Endothelial cell of hepatic sinusoid (primary cell): ENCODE data around the gene KLHL36.
"Not testable (repeated sequence)": the region's sequence is repeated elsewhere in the genome, so short reads cannot be mapped to it uniquely, and the experiment has no call there.

Experiments used
- in situ Hi-C: cut with HindIII; loops from 2 replicates; pipeline ENCODE4 v1.10.0; 2017; ENCODE audit warnings: low sequenced_read_pairs

The KLHL36 gene

GRCh38 chr16:84667600-84668309 is 19.4 kb downstream of the KLHL36 start:
- in situ Hi-C loops, result no loop called here

- in situ Hi-C loops, result no loop called here
Measured at GRCh38 chr16:84670063-84670462, 21.8 kb downstream of the KLHL36 start.

GRCh38 chr16:84672276-84673202 is 24.2 kb downstream of the KLHL36 start:
- in situ Hi-C loops, result no loop called here

- in situ Hi-C loops, result no loop called here
Measured at GRCh38 chr16:84673203-84673535, 24.9 kb downstream of the KLHL36 start.

- in situ Hi-C loops, result no loop called here
Measured at GRCh38 chr16:84673561-84673960, 25.2 kb downstream of the KLHL36 start.

- in situ Hi-C loops, result no loop called here
Measured at GRCh38 chr16:84675423-84675822, 27.1 kb downstream of the KLHL36 start.

- in situ Hi-C loops, result no loop called here
Measured at GRCh38 chr16:84675884-84676283, 27.6 kb downstream of the KLHL36 start.

- in situ Hi-C loops, result no loop called here
Measured at GRCh38 chr16:84677017-84677803, 28.9 kb downstream of the KLHL36 start.

GRCh38 chr16:84677849-84678248 is 29.5 kb downstream of the KLHL36 start:
- in situ Hi-C loops, result no loop called here

- in situ Hi-C loops, result no loop called here
Measured at GRCh38 chr16:84678541-84678940, 30.2 kb downstream of the KLHL36 start.

GRCh38 chr16:84680165-84680842 is 32.0 kb downstream of the KLHL36 start:
- in situ Hi-C loops, result no loop called here

GRCh38 chr16:84680843-84681629 is 32.7 kb downstream of the KLHL36 start:
- in situ Hi-C loops, result no loop called here

GRCh38 chr16:84683691-84684591 is 35.6 kb downstream of the KLHL36 start:
- in situ Hi-C loops, result no loop called here

- in situ Hi-C loops, result no loop called here
Measured at GRCh38 chr16:84684592-84684965, 36.3 kb downstream of the KLHL36 start.

- in situ Hi-C loops, result no loop called here
Measured at GRCh38 chr16:84685210-84685609, 36.9 kb downstream of the KLHL36 start.

- in situ Hi-C loops, result no loop called here
Measured at GRCh38 chr16:84686707-84687298, 38.5 kb downstream of the KLHL36 start.

- in situ Hi-C loops, result no loop called here
Measured at GRCh38 chr16:84687715-84688114, 39.4 kb downstream of the KLHL36 start.

GRCh38 chr16:84688163-84688562 is 39.9 kb downstream of the KLHL36 start:
- in situ Hi-C loops, result not testable (repeated sequence)

GRCh38 chr16:84689111-84689510 is 40.8 kb downstream of the KLHL36 start:
- in situ Hi-C loops, result no loop called here
